ENCODE measurements around the gene DLL4. TPM values are rescaled to one million over a fixed set of nuclear protein-coding genes. Genes with fewer than 3 reads are reported as not detected.

DLL4 gene
- total and polyA plus RNA-seq, 2 experiments from 2014 or later: not detected

DNA sequence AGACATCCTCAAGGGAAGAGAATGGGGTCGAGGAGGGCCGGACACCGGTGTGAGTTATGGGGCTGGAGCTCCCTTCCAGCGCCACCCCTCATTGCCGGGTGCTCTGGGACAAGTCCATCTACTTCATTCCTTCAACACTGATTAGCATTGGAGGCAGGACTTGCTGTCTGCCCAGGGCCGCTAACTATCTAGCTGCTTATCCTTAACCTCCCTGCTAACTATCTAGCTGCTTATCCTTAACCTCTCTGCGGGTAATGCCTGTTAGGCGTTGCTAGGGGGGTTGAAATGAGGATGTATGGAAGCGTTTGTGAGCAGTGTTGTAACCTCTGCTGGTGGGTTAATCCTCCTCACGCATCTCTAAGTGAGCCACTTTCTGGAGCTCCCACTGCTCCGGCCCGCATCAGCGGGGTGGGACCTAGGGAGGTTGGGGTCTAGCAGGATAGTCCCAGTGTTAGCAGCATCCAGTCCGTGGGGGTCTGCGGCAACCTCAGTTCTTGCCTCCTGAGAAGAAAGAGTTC lies 13.3 kb downstream of the DLL4 start:
- no peak for TF ChIP-seq EZH2phosphoT487 (IDR thresholded peaks at IDR 0.05; ENCODE audit: insufficient read depth, low read depth)
- no peak for TF ChIP-seq EZH2 (IDR thresholded peaks at IDR 0.05; ENCODE audit: insufficient read depth, poor library complexity, severe bottlenecking)
- no peak overlapping the region for H3K27ac ChIP-seq
- DNase-seq: peak; percentile 39
- 0 out of 2 replicates have a peak, but pooled peaks cover 8% of the 10 kb centered on the region for H3K4me1 ChIP-seq (ENCODE audit: insufficient read depth)
- no peaks in the 10 kb centered on the region for H4K20me1 ChIP-seq (ENCODE audit: insufficient read depth)
- peak overlapping the region; percentile 80 for H3K9ac ChIP-seq
- no peaks in the 10 kb centered on the region for H3K36me3 ChIP-seq (ENCODE audit: low read depth)
- no peaks in the 10 kb centered on the region for H3K9me2 ChIP-seq (ENCODE audit: insufficient read depth)
- in situ Hi-C loops (cut with MboI): no loop called here
- 0 out of 2 replicates have a peak, but pooled peaks cover 7% of the 10 kb centered on the region for H3F3A ChIP-seq (ENCODE audit: insufficient read depth)
- H2AFZ ChIP-seq: peak overlapping the region; percentile 98
- no peaks in the 10 kb centered on the region for H3K79me2 ChIP-seq (ENCODE audit: insufficient read depth)
- no peaks in the 10 kb centered on the region for H3K9me3 ChIP-seq (ENCODE audit: low read depth)
- H3K4me3 ChIP-seq: peak overlapping the region; percentile 72
- H3K27me3 ChIP-seq (replicated peaks; ENCODE audit: insufficient read depth): no peaks in the 10 kb centered on the region
- H3K4me2 ChIP-seq (ENCODE audit: unreplicated experiment): peak overlapping the region; percentile 72
- 27 to 33% methylated on average over 15 of the region's 15 CpGs for WGBS, 2 experiments (ENCODE audit: low coverage in 1 of 2, low lambda C conversion rate in 2 of 2, missing lambda C conversion rate in 2 of 2)

DNA sequence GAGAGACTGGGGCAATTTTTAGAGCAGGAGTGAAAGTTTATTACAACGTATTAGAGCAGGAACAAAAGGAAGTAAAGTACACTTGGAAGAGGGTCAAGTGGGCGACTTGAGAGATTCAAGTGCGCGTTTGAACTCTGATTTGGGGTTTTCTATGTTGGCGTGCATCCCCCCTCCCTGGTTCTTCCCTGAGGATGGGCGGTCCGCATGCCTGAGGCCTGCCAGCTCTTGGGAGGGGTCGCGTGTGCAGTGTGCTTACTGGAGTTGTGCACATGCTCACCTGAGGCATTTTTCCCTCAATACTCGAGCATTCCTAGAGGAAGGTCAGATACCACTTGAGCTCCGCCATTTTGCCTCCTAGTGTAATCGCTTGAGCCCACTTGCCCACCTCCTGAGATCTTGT lies 13.7 kb downstream of the DLL4 start:
- in situ Hi-C loops (cut with MboI): no loop called here
- Histone ChIP-seq H3K27me3 (replicated peaks; ENCODE audit: insufficient read depth) (no peaks in the 10 kb centered on the region), H3K27ac (no peak overlapping the region), H3K4me1 (ENCODE audit: insufficient read depth) (0 out of 2 replicates have a peak, but pooled peaks cover 8% of the 10 kb centered on the region), H3K36me3 (ENCODE audit: low read depth) (no peaks in the 10 kb centered on the region), H3K9me3 (ENCODE audit: low read depth) (no peaks in the 10 kb centered on the region), H4K20me1 (ENCODE audit: insufficient read depth) (no peaks in the 10 kb centered on the region), H3K79me2 (ENCODE audit: insufficient read depth) (no peaks in the 10 kb centered on the region), H3K9ac (peak overlapping the region; percentile 80), H3K9me2 (ENCODE audit: insufficient read depth) (no peaks in the 10 kb centered on the region), H3K4me3 (peak overlapping the region; percentile 72), H3F3A (ENCODE audit: insufficient read depth) (0 out of 2 replicates have a peak, but pooled peaks cover 7% of the 10 kb centered on the region), H2AFZ (peak overlapping the region; percentile 98), H3K4me2 (ENCODE audit: unreplicated experiment) (peak overlapping the region; percentile 72)
- TF ChIP-seq EZH2 (IDR thresholded peaks at IDR 0.05; ENCODE audit: insufficient read depth, poor library complexity, severe bottlenecking) (no peak), EZH2phosphoT487 (IDR thresholded peaks at IDR 0.05; ENCODE audit: insufficient read depth, low read depth) (no peak)
- no peak for DNase-seq
- 93 to 96% methylated on average over 12 of the region's 12 CpGs for whole genome bisulfite sequencing, 2 experiments (ENCODE audit: low coverage in 1 of 2, low lambda C conversion rate in 2 of 2, missing lambda C conversion rate in 2 of 2)

DNA sequence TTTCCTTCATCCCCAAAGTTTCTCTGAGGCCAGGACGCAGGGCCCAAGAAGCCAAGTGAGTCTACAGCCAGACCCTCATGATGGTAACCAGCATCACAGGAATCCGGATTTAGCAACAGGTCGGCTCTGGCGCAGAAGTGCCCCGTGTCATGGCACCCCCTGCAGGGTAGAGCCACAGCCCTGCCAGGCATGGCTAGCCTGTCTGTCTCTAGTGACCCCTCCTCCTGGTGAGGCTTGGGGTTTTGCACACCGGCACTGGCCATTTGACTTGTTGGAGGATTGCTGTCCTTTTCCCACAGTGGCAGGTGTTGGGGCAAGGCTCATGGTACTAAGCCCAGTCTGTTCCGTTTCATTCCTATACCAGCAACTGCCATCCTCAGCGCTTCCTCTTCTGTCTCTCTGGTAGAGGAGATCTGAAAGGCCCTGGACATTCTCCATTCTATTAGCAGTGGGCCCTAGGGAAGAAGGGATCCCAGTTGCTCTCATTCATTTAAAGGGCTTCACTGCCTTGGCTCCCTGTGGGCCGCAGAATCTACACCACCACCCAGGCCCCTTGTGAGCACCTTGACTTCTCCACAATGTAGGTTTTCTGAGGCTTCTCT lies 14.7 kb downstream of the DLL4 start:
- Histone ChIP-seq H3K9me2 (ENCODE audit: insufficient read depth) (no peaks in the 10 kb centered on the region), H3K4me2 (ENCODE audit: unreplicated experiment) (no peak overlapping the region), H3K4me3 (no peak overlapping the region), H2AFZ (no peak overlapping the region), H4K20me1 (ENCODE audit: insufficient read depth) (no peaks in the 10 kb centered on the region), H3K9me3 (ENCODE audit: low read depth) (no peaks in the 10 kb centered on the region), H3F3A (ENCODE audit: insufficient read depth) (0 out of 2 replicates have a peak, but pooled peaks cover 7% of the 10 kb centered on the region), H3K27me3 (replicated peaks; ENCODE audit: insufficient read depth) (no peaks in the 10 kb centered on the region), H3K27ac (no peak overlapping the region), H3K4me1 (ENCODE audit: insufficient read depth) (0 out of 2 replicates have a peak, but pooled peaks cover 8% of the 10 kb centered on the region), H3K36me3 (ENCODE audit: low read depth) (no peaks in the 10 kb centered on the region), H3K79me2 (ENCODE audit: insufficient read depth) (no peaks in the 10 kb centered on the region), H3K9ac (no peak overlapping the region)
- whole genome bisulfite sequencing, 2 experiments (ENCODE audit: low coverage in 1 of 2, low lambda C conversion rate in 2 of 2, missing lambda C conversion rate in 2 of 2): 89 to 91% methylated on average over 9 of the region's 9 CpGs
- no peak for TF ChIP-seq EZH2 (IDR thresholded peaks at IDR 0.05; ENCODE audit: insufficient read depth, poor library complexity, severe bottlenecking)
- no peak for TF ChIP-seq EZH2phosphoT487 (IDR thresholded peaks at IDR 0.05; ENCODE audit: insufficient read depth, low read depth)
- in situ Hi-C loops (cut with MboI): no loop called here
- no peak for DNase-seq

DNA sequence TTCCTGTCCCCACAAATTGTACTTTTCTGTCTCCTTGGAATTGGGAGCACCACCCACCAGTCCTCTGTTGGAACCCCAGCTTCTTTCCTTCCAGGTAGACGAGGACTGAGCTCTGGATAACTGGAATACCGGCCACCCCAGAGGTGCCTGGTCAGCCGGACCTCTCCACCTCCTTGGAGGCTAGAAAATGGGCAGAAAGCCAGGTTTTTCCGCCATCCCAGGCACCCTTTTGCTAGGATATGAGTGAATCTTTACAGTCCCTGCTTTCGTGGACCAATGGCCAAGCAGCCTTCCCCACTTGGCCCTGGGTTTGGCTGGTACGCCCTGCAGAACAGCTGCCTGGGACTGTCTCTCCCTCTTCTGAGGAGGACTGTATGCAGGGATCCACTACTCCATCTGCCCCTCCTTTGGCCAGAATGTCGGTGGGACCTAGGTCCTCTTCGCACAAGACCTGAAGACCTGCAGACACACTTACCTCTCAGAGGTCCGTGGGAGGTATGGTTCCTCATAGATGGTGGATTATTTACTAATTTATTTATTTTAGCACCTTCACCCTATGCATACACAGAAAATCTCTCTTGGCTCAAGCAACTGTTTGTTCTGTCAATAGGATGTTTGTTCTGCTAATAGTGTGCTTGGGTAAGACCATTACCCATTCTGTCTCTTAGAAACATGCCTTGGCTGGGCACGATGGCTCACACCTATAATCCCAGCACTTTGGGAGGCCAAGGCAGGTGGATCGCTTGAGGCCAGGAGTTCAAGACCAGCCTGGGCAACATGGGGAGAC lies 15.6 kb downstream of the DLL4 start:
- Histone ChIP-seq H3K27ac (no peak overlapping the region), H3K9me3 (ENCODE audit: low read depth) (no peaks in the 10 kb centered on the region), H3F3A (ENCODE audit: insufficient read depth) (0 out of 2 replicates have a peak, but pooled peaks cover 7% of the 10 kb centered on the region), H3K4me3 (no peak overlapping the region), H3K9ac (no peak overlapping the region), H2AFZ (no peak overlapping the region), H3K4me2 (ENCODE audit: unreplicated experiment) (no peak overlapping the region), H3K9me2 (ENCODE audit: insufficient read depth) (no peaks in the 10 kb centered on the region), H3K27me3 (replicated peaks; ENCODE audit: insufficient read depth) (no peaks in the 10 kb centered on the region), H3K79me2 (ENCODE audit: insufficient read depth) (no peaks in the 10 kb centered on the region), H3K4me1 (ENCODE audit: insufficient read depth) (0 out of 2 replicates have a peak, but pooled peaks cover 8% of the 10 kb centered on the region), H4K20me1 (ENCODE audit: insufficient read depth) (no peaks in the 10 kb centered on the region), H3K36me3 (ENCODE audit: low read depth) (no peaks in the 10 kb centered on the region)
- DNase-seq: no peak
- no peak for TF ChIP-seq EZH2phosphoT487 (IDR thresholded peaks at IDR 0.05; ENCODE audit: insufficient read depth, low read depth)
- TF ChIP-seq EZH2 (IDR thresholded peaks at IDR 0.05; ENCODE audit: insufficient read depth, poor library complexity, severe bottlenecking): no peak
- 88 to 91% methylated on average over 11 of the region's 11 CpGs for WGBS, 2 experiments (ENCODE audit: low coverage in 1 of 2, low lambda C conversion rate in 2 of 2, missing lambda C conversion rate in 2 of 2)
- in situ Hi-C loops (cut with MboI): no loop called here

All from GM23248 (cell line).